Ishikawa (cell line): ENCODE data around the gene MPI.

Experiments
- CEBPB ChIP-seq: IDR thresholded peaks from 2 replicates; pipeline ENCODE4 v1.6.1; 2012
- CREB1 ChIP-seq: IDR thresholded peaks from 2 replicates; pipeline ENCODE4 v1.6.1; 2012; ENCODE audit warnings: low read depth
- EGR1 ChIP-seq: IDR thresholded peaks from 2 replicates; pipeline ENCODE4 v1.6.1; 2012
- EP300 ChIP-seq: IDR thresholded peaks from 2 replicates; pipeline ENCODE4 v1.6.1; 2012; ENCODE audit warnings: borderline replicate concordance
- FOXM1 ChIP-seq: IDR thresholded peaks from 2 replicates; pipeline ENCODE4 v1.6.1; 2012; ENCODE audit warnings: low read depth, borderline replicate concordance
- NFIC ChIP-seq: IDR thresholded peaks from 2 replicates; pipeline ENCODE4 v1.6.1; 2012
- RAD21 ChIP-seq: IDR thresholded peaks from 2 replicates; pipeline ENCODE4 v1.6.1; 2012; ENCODE audit warnings: low read depth
- TAF1 ChIP-seq: IDR thresholded peaks from 2 replicates; pipeline ENCODE4 v1.6.1; 2012; ENCODE audit warnings: low read depth, mild to moderate bottlenecking
- TCF12 ChIP-seq: IDR thresholded peaks from 2 replicates; pipeline ENCODE4 v1.6.1; 2012; ENCODE audit warnings: low read depth
- TEAD4 ChIP-seq: IDR thresholded peaks from 2 replicates; pipeline ENCODE4 v1.6.1; 2012
- YY1 ChIP-seq: IDR thresholded peaks from 2 replicates; pipeline ENCODE4 v1.6.1; 2012; ENCODE audit warnings: low read depth
- ZBTB7A ChIP-seq: IDR thresholded peaks from 2 replicates; pipeline ENCODE4 v1.6.1; 2012; ENCODE audit warnings: low read depth
- TF ChIP-seq, protein P1 (sequence below): IDR thresholded peaks from 2 replicates; pipeline ENCODE4 v1.6.1; 2012
- TF ChIP-seq, protein P2 (sequence below): IDR thresholded peaks from 2 replicates; pipeline ENCODE4 v1.6.1; 2012; ENCODE audit warnings: low read depth, mild to moderate bottlenecking
- TF ChIP-seq, protein P3 (sequence below): IDR thresholded peaks from 2 replicates; pipeline ENCODE4 v1.6.1; 2012

Gene MPI

DNA sequence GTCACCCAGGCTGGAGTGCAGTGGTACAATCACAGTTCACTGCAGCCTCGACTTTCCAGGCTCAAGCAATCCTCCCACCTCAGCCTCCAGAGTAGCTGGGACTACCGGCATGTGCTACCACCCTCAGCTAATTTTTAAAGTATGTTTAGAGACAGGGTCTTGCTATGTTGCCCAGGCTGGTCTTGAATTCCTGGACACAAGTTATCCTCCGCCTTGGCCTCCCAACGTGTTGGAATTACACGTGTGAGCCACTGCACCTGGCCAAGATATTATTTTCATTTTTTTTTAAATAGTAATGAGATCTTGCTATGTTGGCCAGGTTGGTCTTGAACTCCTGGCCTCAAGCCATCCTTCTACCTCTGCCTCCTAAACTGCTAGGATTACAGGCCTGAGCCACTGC is 4.4 kb upstream of the MPI start:
- TF ChIP-seq YY1, result no peak
- TF ChIP-seq, protein P1, sequence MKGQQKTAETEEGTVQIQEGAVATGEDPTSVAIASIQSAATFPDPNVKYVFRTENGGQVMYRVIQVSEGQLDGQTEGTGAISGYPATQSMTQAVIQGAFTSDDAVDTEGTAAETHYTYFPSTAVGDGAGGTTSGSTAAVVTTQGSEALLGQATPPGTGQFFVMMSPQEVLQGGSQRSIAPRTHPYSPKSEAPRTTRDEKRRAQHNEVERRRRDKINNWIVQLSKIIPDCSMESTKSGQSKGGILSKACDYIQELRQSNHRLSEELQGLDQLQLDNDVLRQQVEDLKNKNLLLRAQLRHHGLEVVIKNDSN, result no peak
- TF ChIP-seq, protein P2, sequence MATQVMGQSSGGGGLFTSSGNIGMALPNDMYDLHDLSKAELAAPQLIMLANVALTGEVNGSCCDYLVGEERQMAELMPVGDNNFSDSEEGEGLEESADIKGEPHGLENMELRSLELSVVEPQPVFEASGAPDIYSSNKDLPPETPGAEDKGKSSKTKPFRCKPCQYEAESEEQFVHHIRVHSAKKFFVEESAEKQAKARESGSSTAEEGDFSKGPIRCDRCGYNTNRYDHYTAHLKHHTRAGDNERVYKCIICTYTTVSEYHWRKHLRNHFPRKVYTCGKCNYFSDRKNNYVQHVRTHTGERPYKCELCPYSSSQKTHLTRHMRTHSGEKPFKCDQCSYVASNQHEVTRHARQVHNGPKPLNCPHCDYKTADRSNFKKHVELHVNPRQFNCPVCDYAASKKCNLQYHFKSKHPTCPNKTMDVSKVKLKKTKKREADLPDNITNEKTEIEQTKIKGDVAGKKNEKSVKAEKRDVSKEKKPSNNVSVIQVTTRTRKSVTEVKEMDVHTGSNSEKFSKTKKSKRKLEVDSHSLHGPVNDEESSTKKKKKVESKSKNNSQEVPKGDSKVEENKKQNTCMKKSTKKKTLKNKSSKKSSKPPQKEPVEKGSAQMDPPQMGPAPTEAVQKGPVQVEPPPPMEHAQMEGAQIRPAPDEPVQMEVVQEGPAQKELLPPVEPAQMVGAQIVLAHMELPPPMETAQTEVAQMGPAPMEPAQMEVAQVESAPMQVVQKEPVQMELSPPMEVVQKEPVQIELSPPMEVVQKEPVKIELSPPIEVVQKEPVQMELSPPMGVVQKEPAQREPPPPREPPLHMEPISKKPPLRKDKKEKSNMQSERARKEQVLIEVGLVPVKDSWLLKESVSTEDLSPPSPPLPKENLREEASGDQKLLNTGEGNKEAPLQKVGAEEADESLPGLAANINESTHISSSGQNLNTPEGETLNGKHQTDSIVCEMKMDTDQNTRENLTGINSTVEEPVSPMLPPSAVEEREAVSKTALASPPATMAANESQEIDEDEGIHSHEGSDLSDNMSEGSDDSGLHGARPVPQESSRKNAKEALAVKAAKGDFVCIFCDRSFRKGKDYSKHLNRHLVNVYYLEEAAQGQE, result no peak

DNA sequence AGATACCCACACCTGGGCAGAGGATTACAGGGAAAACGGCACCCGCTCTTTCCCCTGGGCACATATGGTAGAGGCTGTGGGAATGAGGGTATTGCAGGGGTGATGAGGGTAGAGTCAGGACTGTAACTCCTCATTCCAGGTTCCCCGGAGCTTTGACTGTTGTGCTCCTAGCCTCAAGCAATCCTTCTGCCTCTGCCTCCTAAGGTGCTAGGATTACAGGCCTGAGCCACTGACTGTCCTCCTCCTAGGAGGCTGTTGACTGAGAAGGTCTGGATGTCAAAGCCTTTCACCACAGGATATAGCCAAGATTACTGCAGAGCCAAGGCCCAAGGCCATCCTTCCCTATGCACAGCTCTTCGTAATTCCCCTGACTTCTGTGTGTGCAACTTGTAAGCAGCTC is 1.1 kb upstream of the MPI start:
- TF ChIP-seq RAD21 (no peak), EP300 (no peak), CEBPB (no peak), CREB1 (no peak), EGR1 (no peak), YY1 (no peak), FOXM1 (no peak), TCF12 (no peak), ZBTB7A (no peak), TEAD4 (no peak), NFIC (no peak)
- TF ChIP-seq, protein P2, result no peak

DNA sequence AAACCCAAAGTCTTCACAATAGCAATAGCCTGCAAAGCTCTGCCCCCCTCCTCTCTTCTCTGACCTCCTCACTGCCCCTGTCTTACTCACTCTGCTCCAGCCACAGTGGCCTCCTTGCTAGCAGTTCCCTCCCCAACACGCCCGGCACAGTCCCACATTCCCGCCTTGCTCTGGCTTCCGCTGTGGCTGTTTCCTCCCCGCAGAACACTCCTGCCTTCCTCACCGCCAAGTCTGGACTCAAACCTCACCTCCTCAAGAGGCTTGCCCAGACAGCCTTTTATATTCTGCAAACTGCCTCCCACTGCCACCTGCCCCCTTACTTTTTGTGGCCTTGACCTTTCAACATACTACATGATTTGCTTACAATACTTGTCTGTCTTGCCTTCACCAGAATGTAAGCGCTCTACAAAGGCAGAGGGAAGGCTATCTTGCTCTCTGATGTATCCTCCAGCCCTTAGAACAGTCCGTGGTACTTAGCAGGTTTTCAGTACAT is 406 bp upstream of the MPI start:
- TF ChIP-seq ZBTB7A (no peak), CREB1 (no peak), TAF1 (no peak), EGR1 (no peak), TEAD4 (no peak), YY1 (no peak), FOXM1 (no peak), CEBPB (no peak), EP300 (no peak), TCF12 (no peak), RAD21 (no peak)
- TF ChIP-seq, protein P3, sequence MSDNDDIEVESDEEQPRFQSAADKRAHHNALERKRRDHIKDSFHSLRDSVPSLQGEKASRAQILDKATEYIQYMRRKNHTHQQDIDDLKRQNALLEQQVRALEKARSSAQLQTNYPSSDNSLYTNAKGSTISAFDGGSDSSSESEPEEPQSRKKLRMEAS, result no peak

DNA sequence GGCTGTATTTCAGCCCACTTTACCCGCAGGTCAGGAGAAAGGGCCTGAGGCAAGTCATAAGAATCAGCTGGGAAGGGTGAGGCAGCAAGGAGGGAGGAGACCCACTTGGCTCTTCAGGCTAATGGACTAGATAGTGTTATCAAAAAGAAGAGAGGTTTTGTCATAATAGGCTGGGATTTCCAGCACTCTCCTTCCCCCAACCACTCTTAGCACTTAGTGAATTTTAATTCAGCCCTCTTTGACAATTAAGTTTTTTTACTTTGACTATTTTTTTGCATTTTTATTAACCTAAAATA is 771 bp downstream of the MPI start:
- TF ChIP-seq TEAD4, result no peak
- no peak for TF ChIP-seq NFIC
- no peak for TF ChIP-seq RAD21
- TF ChIP-seq, protein P2, result no peak
- no peak for TF ChIP-seq CEBPB

DNA sequence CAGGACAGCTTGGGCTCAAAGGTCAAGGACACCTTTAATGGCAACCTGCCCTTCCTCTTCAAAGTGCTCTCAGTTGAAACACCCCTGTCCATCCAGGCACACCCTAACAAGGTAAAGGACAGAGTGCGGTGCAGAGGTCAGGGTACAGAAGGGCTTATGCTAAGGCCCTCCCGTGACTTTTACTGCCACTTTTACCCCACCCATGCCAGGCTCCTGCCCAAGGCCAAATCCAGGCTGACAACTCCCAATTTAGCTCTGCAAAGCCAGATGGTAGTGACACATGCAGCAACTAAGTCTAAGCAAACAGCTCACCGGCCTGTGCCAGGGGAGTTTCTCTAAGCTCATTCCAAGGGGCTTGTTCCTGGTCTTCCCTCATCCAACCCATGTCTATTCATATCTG is 1.6 kb downstream of the MPI start:
- TF ChIP-seq TCF12 (no peak), TAF1 (no peak), FOXM1 (no peak), CEBPB (no peak), RAD21 (no peak), YY1 (no peak), EP300 (no peak), EGR1 (no peak), NFIC (no peak), CREB1 (no peak), ZBTB7A (no peak), TEAD4 (no peak)
- TF ChIP-seq, protein P3, result no peak
- TF ChIP-seq, protein P2, result no peak
- TF ChIP-seq, protein P1, result no peak
